Measurements from ENCODE around the gene SEMA6B.

SEMA6B gene

GRCh38 chr19:4604912-4605311, 45.4 kb upstream of the SEMA6B start:
- TF ChIP-seq CTCF (IDR thresholded peaks at IDR 0.05; ENCODE audit: low read depth, low read length, poor library complexity, severe bottlenecking) (no peak), EZH2phosphoT487 (IDR thresholded peaks at IDR 0.05; ENCODE audit: borderline replicate concordance, low read length) (no peak)
- no peaks in the 10 kb centered on the region for H3K9me3 ChIP-seq (ENCODE audit: control insufficient read depth, insufficient read depth, low read length)
- no peaks in the 10 kb centered on the region for H3K36me3 ChIP-seq (ENCODE audit: control insufficient read depth, low read length)
- peaks cover 2% of the 10 kb centered on the region for H3K4me1 ChIP-seq (ENCODE audit: control insufficient read depth, low read length)
- no peak overlapping the region for H3K27ac ChIP-seq (ENCODE audit: low read depth, low read length)
- no peaks in the 10 kb centered on the region; the same call in 1 of the 2 replicates for H3K9me2 ChIP-seq (replicated peaks; ENCODE audit: control insufficient read depth, low read length)
- no peaks in the 10 kb centered on the region; the same call in none of the 2 replicates for H3K27me3 ChIP-seq (ENCODE audit: control insufficient read depth, low read length)
- no peaks in the 10 kb centered on the region for H4K20me1 ChIP-seq (ENCODE audit: control insufficient read depth, insufficient read depth, low read depth, low read length)
- H3K4me3 ChIP-seq (ENCODE audit: low read length), result no peak overlapping the region
- no peak overlapping the region for H3K4me2 ChIP-seq (ENCODE audit: low read length)
- no peaks in the 10 kb centered on the region for H3K79me2 ChIP-seq (ENCODE audit: control insufficient read depth, low read length)
- H3F3A ChIP-seq (ENCODE audit: control insufficient read depth, insufficient read depth), result no peaks in the 10 kb centered on the region

- no peak for TF ChIP-seq EZH2phosphoT487 (IDR thresholded peaks at IDR 0.05; ENCODE audit: borderline replicate concordance, low read length)
- no peak for TF ChIP-seq CTCF (IDR thresholded peaks at IDR 0.05; ENCODE audit: low read depth, low read length, poor library complexity, severe bottlenecking)
- Histone ChIP-seq H3K4me3 (ENCODE audit: low read length) (no peak overlapping the region), H3K4me2 (ENCODE audit: low read length) (no peak overlapping the region), H3K9me2 (replicated peaks; ENCODE audit: control insufficient read depth, low read length) (no peaks in the 10 kb centered on the region; the same call in 1 of the 2 replicates), H3K9me3 (ENCODE audit: control insufficient read depth, insufficient read depth, low read length) (no peaks in the 10 kb centered on the region), H3K4me1 (ENCODE audit: control insufficient read depth, low read length) (peaks cover 6% of the 10 kb centered on the region), H4K20me1 (ENCODE audit: control insufficient read depth, insufficient read depth, low read depth, low read length) (no peaks in the 10 kb centered on the region), H3K27ac (ENCODE audit: low read depth, low read length) (no peak overlapping the region), H3K36me3 (ENCODE audit: control insufficient read depth, low read length) (no peaks in the 10 kb centered on the region), H3F3A (ENCODE audit: control insufficient read depth, insufficient read depth) (no peaks in the 10 kb centered on the region), H3K79me2 (ENCODE audit: control insufficient read depth, low read length) (no peaks in the 10 kb centered on the region), H3K27me3 (ENCODE audit: control insufficient read depth, low read length) (no peaks in the 10 kb centered on the region; the same call in 1 of the 2 replicates)
Observed at GRCh38 chr19:4602915-4603314, 43.4 kb upstream of the SEMA6B start.

- TF ChIP-seq CTCF (IDR thresholded peaks at IDR 0.05; ENCODE audit: low read depth, low read length, poor library complexity, severe bottlenecking), result no peak
- no peak for TF ChIP-seq EZH2phosphoT487 (IDR thresholded peaks at IDR 0.05; ENCODE audit: borderline replicate concordance, low read length)
Observed at GRCh38 chr19:4602173-4602788, 42.8 kb upstream of the SEMA6B start.

More at GRCh38 chr19:4602173-4602788, 42.8 kb upstream of the SEMA6B start:
- H3K27me3 ChIP-seq (ENCODE audit: control insufficient read depth, low read length), result no peaks in the 10 kb centered on the region; the same call in 1 of the 2 replicates
- no peaks in the 10 kb centered on the region for H3K9me3 ChIP-seq (ENCODE audit: control insufficient read depth, insufficient read depth, low read length)
- no peaks in the 10 kb centered on the region; the same call in 1 of the 2 replicates for H3K9me2 ChIP-seq (replicated peaks; ENCODE audit: control insufficient read depth, low read length)
- no peak overlapping the region for H3K27ac ChIP-seq (ENCODE audit: low read depth, low read length)
- H3K36me3 ChIP-seq (ENCODE audit: control insufficient read depth, low read length), result no peaks in the 10 kb centered on the region
- H3K4me1 ChIP-seq (ENCODE audit: control insufficient read depth, low read length), result peaks cover 12% of the 10 kb centered on the region
- no peaks in the 10 kb centered on the region for H4K20me1 ChIP-seq (ENCODE audit: control insufficient read depth, insufficient read depth, low read depth, low read length)
- H3K4me2 ChIP-seq (ENCODE audit: low read length), result no peak overlapping the region
- no peaks in the 10 kb centered on the region for H3F3A ChIP-seq (ENCODE audit: control insufficient read depth, insufficient read depth)
- no peaks in the 10 kb centered on the region for H3K79me2 ChIP-seq (ENCODE audit: control insufficient read depth, low read length)
- no peak overlapping the region for H3K4me3 ChIP-seq (ENCODE audit: low read length)

Measured in DOHH2 (cell line).